Spleen (tissue), 11 donors: ENCODE data around the gene AOAH. TPM values are rescaled to one million over a fixed set of nuclear protein-coding genes. Genes with fewer than 3 reads are reported as not detected.

ENCODE experiments used
- DNase-seq: peaks from one replicate; pipeline ENCODE4 v3.0.0-alpha.2; 2020
- H3K27ac ChIP-seq, 8 donors: fragments of 200-600 bp; sonication (generic) in 7 of 8; 1 replicate in 4 of 8; 2 replicates in 4 of 8; pipeline versions ENCODE4 v1.5.0 to v1.8.0; 2016 to 2021; ENCODE audit warnings: inconsistent platforms in 4 of 8, mild to moderate bottlenecking in 4 of 8, moderate library complexity in 1 of 8
- H3K27me3 ChIP-seq, 7 donors: fragments of 200-600 bp; sonication (generic) in 6 of 7; replicated peaks in 1 of 7; 1 replicate in 4 of 7; 2 replicates in 3 of 7; pipeline versions ENCODE4 v1.5.0 to v1.8.0; 2016 to 2021; ENCODE audit warnings: inconsistent platforms in 3 of 7, mild to moderate bottlenecking in 1 of 7
- H3K36me3 ChIP-seq, 6 donors: fragments of 200-600 bp; sonication (generic) in 5 of 6; 1 replicate in 4 of 6; 2 replicates in 2 of 6; pipeline versions ENCODE4 v1.5.0 to v1.8.0; 2016 to 2021; ENCODE audit warnings: inconsistent platforms in 2 of 6
- H3K4me1 ChIP-seq, 6 donors: fragments of 200-600 bp; sonication (generic) in 5 of 6; 1 replicate in 3 of 6; 2 replicates in 3 of 6; pipeline versions ENCODE4 v1.5.0 to v1.8.0; 2016 to 2021; ENCODE audit warnings: inconsistent platforms in 3 of 6
- H3K4me3 ChIP-seq, 8 donors: fragments of 200-600 bp; sonication (generic) in 7 of 8; 1 replicate in 4 of 8; 2 replicates in 4 of 8; pipeline versions ENCODE4 v1.5.0 to v1.8.0; 2016 to 2021; ENCODE audit warnings: inconsistent platforms in 4 of 8, mild to moderate bottlenecking in 4 of 8, moderate library complexity in 2 of 8
- H3K9me3 ChIP-seq, 8 donors: fragments of 200-600 bp; sonication (generic) in 7 of 8; 1 replicate in 4 of 8; 2 replicates in 4 of 8; pipeline versions ENCODE4 v1.5.0 to v1.8.0; 2016 to 2021; ENCODE audit warnings: inconsistent platforms in 4 of 8
- CTCF ChIP-seq, 11 experiments: fragments of 200-600 bp in 7 of 11; fragments of 450-650 bp in 4 of 11; sonication (generic) in 4 of 11; IDR thresholded peaks in 8 of 11; conservative IDR thresholded peaks in 3 of 11; 1 replicate in 7 of 11; 2 replicates in 4 of 11; pipeline versions ENCODE4 v1.4.0 to v1.8.0; 2016 to 2021; ENCODE audit warnings: antibody characterized with exemption in 11 of 11, inconsistent platforms in 4 of 11, mild to moderate bottlenecking in 1 of 11
- POLR2A ChIP-seq, 3 donors: fragments of 450-650 bp; IDR thresholded peaks; one replicate each; pipeline ENCODE4 v1.5.1; 2017; ENCODE audit warnings: antibody characterized with exemption in 3 of 3, mild to moderate bottlenecking in 1 of 3
- POLR2AphosphoS5 ChIP-seq, 3 donors: sonication (generic); formaldehyde crosslinking; IDR thresholded peaks; one replicate each; pipeline ENCODE4 v1.5.1; 2017; ENCODE audit warnings: antibody characterized with exemption in 3 of 3
- WGBS, 5 donors: extraction: QIAGEN DNeasy Blood & Tissue Kit in 3 of 5; methylation state at CpG; one replicate each; pipeline versions ENCODE4 v1.1.5 to v1.1.7; 2013 to 2018; 5-methylcytosine and 5-hydroxymethylcytosine counted together
- intact Hi-C: fragments of 100-400 bp; cut with DNase I; formaldehyde crosslinking; loops from one replicate; pipeline ENCODE4 v1.15.0; 2023; ENCODE audit warnings: low total_unique reads
- polyA plus RNA-seq, 3 donors: library from polyadenylated mRNA; stranded (reverse); fragments of 200-250 nt; gene quantifications; one replicate each; pipeline ENCODE4 v1.2.1, GENCODE V29; 2013
- total RNA-seq, 7 donors: library from RNA; depleted of rRNA in 3 of 7; stranded (reverse); fragments of >200 nt in 3 of 7; fragmentation: NEBNext Ultra II Directional in 4 of 7; extraction: Animal tissue kit (Norgen Biotek cat#: 25700) in 4 of 7; gene quantifications; one replicate each; pipeline versions ENCODE4 v1.1.0 to v1.2.1, GENCODE V29; 2016 to 2021
- donor health status: healthy with polysubstance abuse.
- donor health status: DM: no; HTN: no; CAD: no; lungs with moderate emphysema.
- donor health status: DM: no; HTN: no; CAD: no.
- donor health status: Bipolar disorder and iron deficiency.
- donor health status: healthy.
- donor health status: DM: no; HTN: no; CAD: no.
- donor health status: DM: yes; HTN: yes; CAD: no.

AOAH gene
- total and polyA plus RNA-seq, 10 donors = 30.3 to 316 (median 191) TPM

- H3K36me3 ChIP-seq = peaks cover 0 to 51% (median 0%) of the 10 kb centered on the region in 6 donors
- intact Hi-C loops = no loop called here
- peaks cover 0 to 59% (median 17%) of the 10 kb centered on the region in 6 donors for H3K4me1 ChIP-seq
- WGBS, 5 donors = 80 to 98% (median 93%) methylated on average over 6 of the region's 6 CpGs
- no peaks in the 10 kb centered on the region for H3K27me3 ChIP-seq
- DNase-seq = no peak
- TF ChIP-seq POLR2AphosphoS5 (IDR thresholded peaks at IDR 0.05) (no peak), POLR2A (IDR thresholded peaks at IDR 0.05) (no peak), CTCF (IDR thresholded peaks at IDR 0.05 in 8 of 11, conservative IDR thresholded peaks at IDR 0.05 in 3 of 11) (no peak)
- H3K4me3 ChIP-seq = no peak overlapping the region
- no peak overlapping the region for H3K27ac ChIP-seq
- H3K9me3 ChIP-seq = no peaks in the 10 kb centered on the region
These were observed 69.9 kb downstream of the AOAH start for GRCh38 chr7:36654436-36654835.

- no peak for DNase-seq
- no peaks in the 10 kb centered on the region for H3K9me3 ChIP-seq
- H3K27ac ChIP-seq = peak overlapping the region in 1 of 8 donors; percentile 2
- intact Hi-C loops = no loop called here
- peaks cover 0 to 53% (median 11%) of the 10 kb centered on the region in 6 donors for H3K4me1 ChIP-seq
- no peaks in the 10 kb centered on the region for H3K27me3 ChIP-seq
- no peak for TF ChIP-seq CTCF (IDR thresholded peaks at IDR 0.05 in 8 of 11, conservative IDR thresholded peaks at IDR 0.05 in 3 of 11)
- TF ChIP-seq POLR2AphosphoS5 (IDR thresholded peaks at IDR 0.05) = no peak
- no peak for TF ChIP-seq POLR2A (IDR thresholded peaks at IDR 0.05)
- H3K36me3 ChIP-seq = peaks cover 0 to 54% (median 0%) of the 10 kb centered on the region in 6 donors
- H3K4me3 ChIP-seq = no peak overlapping the region
- WGBS, 5 donors = 76 to 90% (median 83%) methylated on average over 11 of the region's 11 CpGs
These were observed 70.5 kb downstream of the AOAH start for GRCh38 chr7:36653663-36654355.

- no peak for DNase-seq
- peaks cover 0 to 51% (median 0%) of the 10 kb centered on the region in 6 donors for H3K36me3 ChIP-seq
- intact Hi-C loops = no loop called here
- H3K27ac ChIP-seq = peak overlapping the region in 1 of 8 donors; percentile 2
- H3K4me1 ChIP-seq = peaks cover 0 to 46% (median 5%) of the 10 kb centered on the region in 6 donors
- TF ChIP-seq POLR2AphosphoS5 (IDR thresholded peaks at IDR 0.05) (no peak), POLR2A (IDR thresholded peaks at IDR 0.05) (no peak), CTCF (IDR thresholded peaks at IDR 0.05 in 8 of 11, conservative IDR thresholded peaks at IDR 0.05 in 3 of 11) (no peak)
- H3K9me3 ChIP-seq = no peaks in the 10 kb centered on the region
- 69 to 77% (median 74%) methylated on average over 3 of the region's 3 CpGs for WGBS, 5 donors
- H3K27me3 ChIP-seq = no peaks in the 10 kb centered on the region
- no peak overlapping the region for H3K4me3 ChIP-seq
These were observed 71.2 kb downstream of the AOAH start for GRCh38 chr7:36653008-36653662.

- no peak overlapping the region for H3K4me3 ChIP-seq
- no peaks in the 10 kb centered on the region for H3K9me3 ChIP-seq
- H3K27ac ChIP-seq = peak overlapping the region in 1 of 8 donors; percentile 9
- TF ChIP-seq POLR2AphosphoS5 (IDR thresholded peaks at IDR 0.05) (no peak), CTCF (IDR thresholded peaks at IDR 0.05 in 8 of 11, conservative IDR thresholded peaks at IDR 0.05 in 3 of 11) (no peak), POLR2A (IDR thresholded peaks at IDR 0.05) (no peak)
- peaks cover 0 to 54% (median 0%) of the 10 kb centered on the region in 6 donors for H3K36me3 ChIP-seq
- intact Hi-C loops = no loop called here
- no peaks in the 10 kb centered on the region for H3K27me3 ChIP-seq
- WGBS, 5 donors = 72 to 89% (median 84%) methylated on average over 5 of the region's 5 CpGs
- peaks cover 0 to 39% (median 0%) of the 10 kb centered on the region in 6 donors for H3K4me1 ChIP-seq
- DNase-seq = no peak
These were observed 71.9 kb downstream of the AOAH start for GRCh38 chr7:36652431-36652830.
